Stimulated activated CD8-positive, alpha-beta memory T cell treated with anti-CD3 and anti-CD28 coated beads, Interleukin-2, amount 100 ng/mL, for 48 hours (primary cell): ENCODE results near the gene PCCA.

ENCODE experiments used
- DNase-seq, 2 donors: peaks; one replicate each; pipeline ENCODE4 v3.0.0-alpha.2; 2020; ENCODE audit warnings: low read depth in 2 of 2

PCCA gene

DNA sequence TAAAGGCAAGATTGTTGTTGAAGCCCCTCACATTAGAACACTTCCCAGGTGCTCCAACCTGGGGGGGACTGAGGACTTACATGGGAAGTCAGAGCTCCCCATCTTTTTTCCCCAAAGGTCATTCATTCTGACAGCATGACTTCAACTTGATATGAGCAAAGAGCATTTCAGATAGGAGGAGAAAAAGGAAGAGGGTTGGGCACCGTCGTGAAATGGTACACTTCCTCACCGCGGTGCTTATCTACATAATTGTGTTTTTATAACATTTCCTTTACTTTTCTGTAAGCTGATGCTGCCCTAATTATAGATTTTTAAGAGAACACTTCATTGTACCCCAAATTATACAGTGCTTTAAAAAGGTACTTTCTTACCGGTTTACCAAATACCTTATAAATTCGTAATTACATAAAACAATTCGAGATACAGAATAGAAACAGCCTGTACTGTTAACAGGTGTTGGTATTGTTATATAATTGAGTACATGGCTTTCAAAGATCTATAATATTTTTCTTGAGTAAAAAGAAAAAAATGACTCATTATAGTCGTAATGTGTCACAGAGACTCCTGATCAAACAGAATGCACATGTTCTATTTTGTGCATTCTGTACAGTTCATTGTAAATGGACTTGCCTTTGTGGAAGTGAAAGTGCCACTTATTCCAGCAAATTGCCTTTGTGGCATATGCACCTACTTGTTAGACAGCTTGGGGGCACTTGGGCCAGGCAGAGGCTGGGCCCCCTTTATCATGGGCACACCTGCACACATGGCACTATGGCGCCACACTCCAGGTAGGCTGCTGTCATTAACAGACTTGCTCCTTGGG is 417.9 kb downstream of the PCCA start:
- DNase-seq, result no peak

DNA sequence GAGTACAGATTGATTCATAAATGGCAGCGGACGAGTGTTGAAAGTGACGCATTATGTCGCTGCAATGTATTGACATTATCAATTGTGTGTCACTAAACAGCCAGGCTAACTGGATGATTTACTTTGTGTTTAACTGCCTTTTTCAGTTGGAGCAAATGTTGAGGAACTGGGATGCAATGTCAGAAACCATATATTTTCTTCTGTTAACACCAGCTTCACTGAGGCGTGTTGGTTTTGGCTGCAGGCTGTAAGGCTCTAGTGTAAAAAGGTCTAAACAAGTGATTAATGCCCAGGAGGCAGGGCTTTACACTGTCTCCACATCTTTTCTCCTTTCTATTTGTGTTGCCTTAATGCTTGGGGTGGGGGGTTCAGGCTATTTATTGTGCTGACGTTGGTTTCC is 419.6 kb downstream of the PCCA start:
- no peak for DNase-seq

DNA sequence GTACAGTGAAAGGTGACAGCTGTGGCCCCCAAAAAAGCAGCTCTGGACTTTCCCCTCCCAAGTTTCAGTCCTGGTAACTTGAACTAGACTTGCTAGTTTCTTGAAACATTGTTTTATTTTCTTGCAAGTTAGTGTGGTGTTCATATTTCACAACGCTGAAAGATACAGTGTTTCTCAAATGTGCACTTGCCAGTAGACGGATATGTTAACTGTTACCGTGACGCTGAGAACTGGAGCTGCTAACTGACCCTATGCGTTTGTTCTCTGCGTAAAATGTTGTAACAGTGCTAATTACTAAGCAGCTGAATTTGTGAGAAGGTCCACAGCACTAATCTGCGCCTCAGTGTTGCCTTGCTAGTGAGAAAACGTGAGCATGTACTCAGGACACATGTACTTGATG is 420.1 kb downstream of the PCCA start:
- DNase-seq, result no peak

DNA sequence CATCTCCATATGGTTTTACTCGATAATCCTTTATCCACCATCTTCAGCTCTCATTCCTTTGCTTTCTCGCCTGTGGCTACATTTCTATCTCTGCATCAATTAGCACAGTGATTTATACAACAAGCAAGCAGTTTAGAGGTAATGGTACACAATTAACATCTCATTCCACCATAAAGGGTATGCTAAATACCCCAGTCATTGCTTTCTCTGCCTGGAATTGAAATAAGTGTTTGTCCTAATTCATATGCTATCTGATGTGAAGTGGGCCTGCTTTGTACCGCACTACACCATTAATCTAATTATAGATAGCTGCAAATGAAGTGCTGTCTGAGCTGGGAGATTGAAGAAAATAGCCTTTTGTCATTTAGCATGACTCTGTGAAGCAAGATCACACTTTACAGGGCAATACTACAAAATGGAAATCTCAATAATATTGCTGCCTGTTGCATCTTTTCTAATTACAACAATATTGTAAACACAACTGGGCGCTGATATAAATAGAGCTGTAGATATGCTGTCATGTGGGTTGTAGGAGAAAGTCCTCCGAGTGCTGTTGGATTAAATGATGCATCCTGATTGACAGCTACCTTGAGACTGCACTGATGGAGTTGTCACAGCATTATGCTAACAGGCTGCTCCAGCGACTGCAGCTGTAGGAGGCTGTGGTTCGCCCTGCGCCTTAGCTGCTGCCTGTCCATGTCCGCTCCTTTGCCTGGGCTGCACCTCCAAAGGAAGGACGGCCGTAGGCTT is 421.5 kb downstream of the PCCA start:
- DNase-seq, result no peak

DNA sequence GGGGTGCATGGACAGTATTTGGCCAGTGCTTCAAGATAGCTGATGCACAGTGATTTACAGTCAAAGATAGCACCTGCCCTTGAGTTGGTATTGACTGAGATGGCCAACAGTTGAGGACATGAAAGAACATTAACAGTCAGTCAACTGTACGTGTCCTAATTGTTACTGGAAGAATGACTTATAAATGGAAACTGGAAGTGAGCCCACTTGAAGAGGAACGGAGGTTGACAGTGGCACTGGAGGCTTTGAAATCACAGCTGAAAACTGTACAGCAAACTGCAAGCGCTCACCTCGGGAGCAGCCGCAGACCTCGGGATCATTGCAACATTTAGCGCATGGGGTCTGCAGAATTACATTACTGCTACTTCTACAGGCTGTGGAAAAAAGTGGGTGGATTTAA is 422.6 kb downstream of the PCCA start:
- DNase-seq, result no peak

DNA sequence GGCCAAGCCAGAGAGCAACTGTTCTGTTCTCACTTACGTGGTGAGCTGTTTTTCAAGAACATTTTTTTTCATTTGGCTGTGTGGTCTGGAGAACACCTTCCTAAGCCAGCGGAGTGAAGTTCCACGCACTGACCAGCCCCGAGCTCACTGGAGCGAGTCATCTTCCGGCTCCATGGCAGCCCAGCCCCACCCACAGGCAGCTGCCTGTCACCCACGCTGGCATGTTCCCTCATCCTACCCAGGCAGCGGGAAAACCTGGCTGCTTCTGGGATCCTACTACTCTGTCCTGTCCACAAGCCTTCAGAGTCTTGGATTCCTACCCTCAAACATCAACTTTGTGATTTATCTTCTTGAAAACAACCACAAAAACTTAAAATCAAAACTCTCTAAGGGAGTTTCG is 423.5 kb downstream of the PCCA start:
- DNase-seq, result no peak

DNA sequence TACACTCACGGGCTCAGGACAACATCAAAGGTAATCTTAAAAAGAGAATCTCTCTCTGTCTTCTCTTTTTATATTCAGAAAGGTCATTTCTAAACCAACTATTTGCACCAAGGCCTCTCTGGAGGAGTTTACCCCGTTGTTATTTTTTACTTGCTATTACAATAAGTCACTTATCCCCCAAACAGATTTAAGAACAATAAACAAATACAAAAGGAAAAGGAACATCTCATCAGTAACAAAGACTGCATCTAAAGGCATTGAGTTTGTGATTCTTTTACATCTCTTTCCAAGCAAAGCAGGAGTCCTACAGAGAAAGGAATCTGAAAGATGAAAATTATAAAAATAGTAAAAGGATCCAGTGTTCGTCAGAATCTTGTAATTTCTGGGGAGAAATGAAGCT is 424.3 kb downstream of the PCCA start:
- DNase-seq, result no peak

DNA sequence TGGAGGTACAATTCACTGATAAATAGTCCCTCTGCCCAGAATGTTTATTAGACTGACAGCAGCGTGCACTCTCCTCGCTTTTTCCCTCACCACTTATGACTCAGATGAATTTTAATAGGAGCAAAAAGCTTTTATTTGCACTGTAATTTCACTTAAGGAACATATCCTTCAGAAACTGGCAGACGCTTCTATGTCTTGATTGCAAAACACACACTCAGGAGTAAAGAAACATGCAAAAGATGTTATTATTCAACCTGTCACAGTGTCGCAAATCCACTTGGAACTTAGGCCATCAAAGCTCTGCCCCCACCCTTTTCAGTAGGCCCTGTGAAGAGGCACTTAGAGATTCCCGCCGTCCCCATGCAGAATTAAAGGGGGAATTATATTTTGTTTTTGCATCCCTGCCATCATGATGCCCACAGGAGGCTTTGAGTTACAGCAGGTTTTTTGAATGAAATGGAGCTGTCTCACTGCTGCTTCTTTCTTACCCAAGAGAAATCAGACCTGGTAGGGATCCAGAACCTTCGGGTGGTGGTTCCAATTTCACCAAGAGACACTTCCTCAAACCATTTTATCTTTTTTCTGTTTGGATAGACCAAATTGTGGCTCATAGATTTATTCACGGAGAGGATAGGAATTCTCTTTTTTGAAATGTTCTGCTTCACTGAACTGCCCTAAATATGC is 425.2 kb downstream of the PCCA start:
- DNase-seq, result no peak

DNA sequence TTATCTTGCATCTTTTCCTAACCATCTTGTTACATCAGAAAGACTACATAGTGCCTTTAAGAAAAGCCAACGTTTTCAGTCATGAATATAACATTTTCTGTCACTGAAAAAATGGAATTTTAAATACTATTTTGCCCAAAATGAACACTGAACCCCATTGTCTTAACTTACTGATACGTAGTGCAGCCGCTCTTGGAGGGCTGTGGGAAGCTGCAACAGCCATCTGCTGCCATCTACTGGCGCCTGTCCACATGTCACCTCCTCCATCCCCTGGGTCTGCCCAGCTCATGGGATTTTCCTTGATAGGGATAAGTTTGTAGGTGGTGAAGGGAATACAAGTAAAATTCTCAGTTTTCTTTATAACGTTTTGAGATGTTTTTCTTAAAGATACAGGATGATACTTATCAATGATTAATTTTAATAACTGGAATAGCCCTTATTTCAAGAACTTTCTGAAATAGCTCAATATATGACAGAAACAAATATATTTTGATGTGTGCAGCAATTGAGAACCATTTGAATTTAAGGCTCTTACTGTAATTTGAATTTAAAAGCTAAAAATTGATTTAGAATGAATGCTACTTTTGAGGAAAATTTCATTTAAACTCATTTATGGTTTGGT is 426.0 kb downstream of the PCCA start:
- peak; percentile 36 to 54 for DNase-seq

DNA sequence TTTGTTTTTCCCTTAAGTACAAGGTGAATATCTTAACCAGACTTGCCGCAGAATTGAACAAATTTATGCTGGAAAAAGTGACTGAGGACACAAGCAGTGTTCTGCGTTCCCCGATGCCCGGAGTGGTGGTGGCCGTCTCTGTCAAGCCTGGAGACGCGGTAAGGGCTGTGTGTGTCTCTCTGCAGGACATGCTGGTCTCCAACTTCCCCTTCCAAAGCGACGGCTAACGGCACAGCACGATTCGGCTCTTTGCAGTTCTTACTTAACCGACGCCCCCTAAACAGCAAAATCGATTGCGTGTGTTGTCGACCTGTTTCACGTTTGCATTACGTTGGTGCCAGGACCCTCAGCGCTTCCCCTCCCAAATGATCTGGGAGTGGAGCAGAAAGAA is 426.5 kb downstream of the PCCA start:
- DNase-seq, result no peak

DNA sequence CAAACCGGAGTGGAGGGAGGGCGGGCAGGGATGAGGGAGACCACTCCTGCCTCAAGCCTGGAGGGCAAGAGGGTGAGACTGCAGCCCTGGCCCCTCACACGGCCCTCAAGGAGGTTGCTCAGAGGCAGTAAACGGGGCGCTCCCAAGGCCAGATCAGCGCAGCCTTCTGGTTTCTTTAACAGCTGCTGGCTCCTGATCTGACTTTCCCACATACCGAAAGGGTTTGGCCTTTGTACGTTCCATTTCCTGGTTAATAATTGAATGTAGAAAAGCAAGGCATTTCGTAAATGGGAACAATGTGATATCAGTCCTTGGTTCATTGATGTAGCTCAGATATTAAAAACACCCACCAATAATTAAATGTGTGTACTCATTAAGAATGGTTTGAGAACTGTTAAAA is 428.2 kb downstream of the PCCA start:
- no peak for DNase-seq

DNA sequence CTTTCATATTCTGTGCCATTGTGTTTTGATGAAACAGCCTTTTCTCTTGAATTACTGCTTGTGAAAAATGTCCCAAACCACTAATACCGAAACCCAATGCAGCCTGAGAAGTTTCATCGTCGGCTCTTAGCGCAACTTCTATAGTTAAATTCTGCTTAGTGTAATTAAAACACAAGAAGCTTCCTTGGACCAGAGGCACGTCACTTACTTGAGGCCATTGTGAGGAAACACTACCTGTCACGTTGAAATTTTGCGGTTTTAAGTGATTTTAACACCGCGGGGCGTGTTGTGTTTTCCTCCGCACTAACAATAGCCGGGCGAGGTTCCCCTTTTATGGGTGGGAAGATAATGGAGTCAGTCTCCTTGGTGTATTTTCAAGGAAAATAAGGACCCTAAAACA is 428.8 kb downstream of the PCCA start:
- no peak for DNase-seq

DNA sequence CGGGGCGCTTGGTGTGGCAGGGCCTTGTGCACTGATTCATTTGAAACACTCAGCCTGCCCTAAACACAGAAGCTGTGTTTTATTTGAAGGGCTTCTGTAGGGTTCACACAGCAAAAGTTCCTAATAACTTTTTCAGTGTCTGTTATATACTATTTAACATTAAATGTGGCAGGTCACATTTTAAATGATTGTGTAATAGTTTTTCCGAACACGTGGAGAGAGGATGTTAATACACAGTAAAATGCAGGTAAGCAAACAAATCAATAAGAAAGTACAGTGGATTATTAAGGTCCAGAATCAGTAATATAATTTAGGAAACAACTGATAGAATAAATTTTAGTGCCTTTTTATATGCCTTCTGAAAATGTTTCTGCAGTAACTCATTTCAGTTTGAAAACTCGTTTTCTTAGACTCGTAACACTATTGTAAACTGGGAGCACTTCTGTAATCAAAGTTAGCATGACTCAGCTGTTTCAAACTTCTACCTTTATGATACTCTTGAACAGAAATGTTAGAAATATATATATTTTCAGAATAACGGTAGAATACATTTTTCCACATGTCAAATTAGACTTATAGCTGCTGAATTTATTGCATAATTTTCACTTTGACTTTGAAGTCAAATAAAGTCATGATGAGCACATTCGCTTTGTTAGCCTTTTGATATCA is 429.6 kb downstream of the PCCA start:
- DNase-seq, result no peak

DNA sequence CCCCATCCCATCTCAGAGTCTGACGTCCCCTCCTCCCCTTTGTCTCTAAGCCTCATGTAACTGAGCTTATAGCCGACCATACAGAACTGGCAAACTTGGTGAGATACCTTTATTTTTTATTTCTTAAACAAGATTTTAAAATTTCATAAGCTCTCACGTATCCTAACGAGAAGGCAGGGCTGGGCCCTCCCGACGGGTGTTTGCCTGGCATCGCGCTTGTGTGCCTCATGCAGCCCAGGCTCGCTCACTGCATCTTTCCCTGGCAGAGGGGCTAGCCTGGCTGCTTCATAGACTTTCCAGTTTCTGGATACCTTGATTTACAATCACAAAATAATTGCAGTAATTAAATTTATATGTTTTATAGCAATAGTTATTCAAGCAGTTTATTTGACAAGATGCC is 430.7 kb downstream of the PCCA start:
- DNase-seq, result no peak

DNA sequence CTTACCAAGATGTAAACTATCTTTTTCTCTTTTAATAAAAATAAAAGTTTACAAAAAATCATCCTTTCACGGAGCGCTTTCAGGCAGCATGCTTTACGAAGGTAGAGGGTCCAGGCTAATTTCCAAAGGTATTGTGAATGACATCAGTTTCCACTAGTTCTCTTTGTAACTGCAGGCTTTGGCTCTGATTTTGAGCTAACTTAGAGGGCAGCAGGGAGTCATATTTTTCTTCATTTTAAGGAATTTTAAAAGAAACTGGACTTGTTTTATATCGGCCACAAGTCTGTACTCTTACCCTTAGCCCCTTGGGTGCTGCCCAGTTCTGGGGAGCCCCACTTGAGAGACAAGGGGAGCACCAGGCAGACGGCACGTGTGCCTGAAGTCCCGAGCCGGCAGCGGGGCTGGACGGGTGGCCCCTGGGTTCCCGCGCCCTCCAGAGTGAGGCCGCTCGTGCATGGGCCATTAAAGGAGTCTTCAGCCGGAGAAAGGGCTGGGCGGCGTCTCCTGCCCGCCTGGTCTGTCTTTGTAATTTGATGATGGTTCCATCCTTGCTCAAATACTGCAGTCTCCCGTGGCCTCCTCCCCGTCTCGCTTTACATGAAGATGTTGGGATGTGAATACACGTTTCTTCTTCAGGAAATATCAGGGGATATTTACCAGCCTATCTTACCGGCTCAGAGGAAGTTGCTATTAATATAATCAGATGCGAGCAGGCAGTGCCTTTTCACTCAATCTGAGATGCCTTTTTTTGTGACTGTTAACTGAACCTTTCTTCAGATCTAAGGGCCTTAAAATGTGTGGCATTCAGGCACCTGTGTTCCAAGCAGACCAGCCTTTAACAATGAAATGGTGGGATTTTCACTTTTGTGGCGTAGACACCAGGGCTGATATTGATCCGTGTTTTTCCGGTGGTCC is 432.3 kb downstream of the PCCA start:
- DNase-seq, result no peak

DNA sequence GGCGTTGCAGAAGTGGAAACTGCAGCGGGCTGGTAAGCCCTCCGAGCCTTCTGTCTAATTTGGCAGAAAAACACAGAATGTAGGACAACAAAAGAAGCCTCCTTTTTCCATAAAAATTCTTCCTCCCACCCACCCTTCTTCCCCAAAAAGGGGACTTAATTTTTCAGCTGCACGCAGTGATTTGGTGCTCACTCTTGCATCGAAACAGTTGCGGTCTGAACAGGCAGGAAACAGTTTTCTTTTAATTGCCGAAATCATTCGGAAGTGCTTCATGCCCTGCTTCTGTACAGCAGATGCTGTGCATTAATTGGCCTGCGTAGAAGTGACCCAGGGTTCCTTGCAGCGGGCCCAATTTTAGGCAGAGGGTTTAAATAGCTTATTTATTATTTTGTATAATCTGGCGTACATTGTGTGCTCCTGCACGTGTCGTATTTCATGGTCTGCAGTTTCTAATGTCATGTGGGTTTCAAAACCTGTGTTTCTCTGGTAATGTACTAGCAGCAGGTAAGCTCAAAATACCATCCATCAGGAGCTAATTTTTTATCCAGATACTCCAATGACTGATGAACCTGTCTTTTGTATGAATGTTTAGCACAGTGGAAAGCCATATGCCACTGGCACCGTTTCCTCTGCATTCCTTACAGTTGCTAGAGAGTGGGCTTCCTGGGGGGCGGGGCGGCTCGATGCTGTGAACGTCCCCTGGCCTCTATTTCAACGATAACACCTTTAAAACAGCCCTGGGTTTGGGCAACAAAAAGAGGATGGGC is 433.1 kb downstream of the PCCA start:
- no peak for DNase-seq

DNA sequence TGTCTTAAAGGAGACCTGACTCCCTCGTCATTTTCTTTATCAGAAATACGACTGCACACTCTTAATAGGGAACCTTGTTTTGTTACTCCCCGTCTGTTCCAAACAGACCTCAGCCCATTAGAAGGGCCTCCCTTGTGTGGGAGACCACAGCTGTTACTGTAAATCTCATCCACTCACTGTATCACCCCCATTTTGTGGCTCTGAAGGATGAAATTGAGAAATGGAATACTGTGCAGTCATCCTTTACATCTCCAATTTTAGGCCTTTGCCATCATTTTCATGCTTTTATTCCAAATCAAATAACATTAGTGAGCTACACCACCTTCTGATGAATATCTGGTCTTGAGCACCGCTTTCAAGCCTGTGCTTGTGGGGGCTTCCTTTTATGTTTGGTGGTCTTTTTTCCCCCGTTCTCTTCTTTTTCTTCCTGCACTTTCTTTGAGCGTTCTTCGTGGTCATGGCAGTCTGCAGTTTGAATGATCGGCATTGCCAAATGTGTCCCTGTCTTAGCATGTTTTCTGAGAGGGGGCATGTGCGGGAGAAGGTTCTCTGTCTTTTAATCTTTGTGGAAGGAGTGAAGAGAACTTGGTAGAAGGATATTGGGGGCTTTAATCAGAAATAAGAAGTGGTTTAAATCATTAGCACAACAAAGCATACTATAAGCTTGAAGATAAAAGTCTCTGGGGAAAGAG is 433.9 kb downstream of the PCCA start:
- no peak for DNase-seq

DNA sequence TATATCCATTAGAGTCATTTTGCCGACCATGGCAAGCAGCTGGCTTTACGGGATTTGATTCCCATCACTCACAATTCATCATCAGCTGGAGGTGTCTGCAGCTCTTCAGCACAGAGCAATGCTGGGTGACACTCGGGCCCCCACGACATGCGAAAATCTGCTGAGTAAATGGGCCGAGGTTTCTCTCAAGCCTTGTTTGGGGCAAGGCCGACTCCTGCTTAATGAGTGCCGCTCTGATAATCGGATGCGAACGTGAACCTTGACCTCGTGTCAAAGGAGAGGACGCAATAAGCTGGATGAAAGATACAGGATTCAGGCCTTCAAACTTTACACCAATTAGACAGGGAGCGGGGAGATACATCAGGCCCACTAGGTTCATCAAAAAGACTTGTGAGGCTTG is 434.5 kb downstream of the PCCA start:
- no peak for DNase-seq

DNA sequence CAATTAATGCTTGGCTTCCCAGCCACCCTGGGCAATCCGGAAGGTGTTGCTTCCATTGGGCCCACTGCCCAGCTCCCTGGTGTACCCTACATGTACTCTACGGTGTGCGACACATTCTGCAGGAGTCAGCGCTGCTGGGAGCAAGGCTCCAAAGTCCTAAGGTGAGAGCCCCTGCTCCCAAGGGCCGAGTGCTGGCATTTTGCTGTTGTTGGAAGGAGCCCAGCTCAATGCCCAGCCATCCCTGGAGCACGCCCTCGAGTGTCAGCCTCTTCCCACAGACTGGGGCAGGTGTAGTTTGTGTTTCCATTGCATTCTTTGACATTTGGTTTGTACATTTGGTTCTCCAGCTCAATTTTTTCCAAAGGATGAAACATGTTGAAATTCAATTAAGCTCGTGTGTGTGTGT is 435.1 kb downstream of the PCCA start:
- no peak for DNase-seq
